Measurements from ENCODE around the gene GEMIN5.
"Not testable (repeated sequence)": the region's sequence is repeated elsewhere in the genome, so short reads cannot be mapped to it uniquely, and the experiment has no call there.

The GEMIN5 gene

GRCh38 chr5:154940375-154940771, 2.4 kb upstream of the GEMIN5 start:
- no peak for DNase-seq

DNA sequence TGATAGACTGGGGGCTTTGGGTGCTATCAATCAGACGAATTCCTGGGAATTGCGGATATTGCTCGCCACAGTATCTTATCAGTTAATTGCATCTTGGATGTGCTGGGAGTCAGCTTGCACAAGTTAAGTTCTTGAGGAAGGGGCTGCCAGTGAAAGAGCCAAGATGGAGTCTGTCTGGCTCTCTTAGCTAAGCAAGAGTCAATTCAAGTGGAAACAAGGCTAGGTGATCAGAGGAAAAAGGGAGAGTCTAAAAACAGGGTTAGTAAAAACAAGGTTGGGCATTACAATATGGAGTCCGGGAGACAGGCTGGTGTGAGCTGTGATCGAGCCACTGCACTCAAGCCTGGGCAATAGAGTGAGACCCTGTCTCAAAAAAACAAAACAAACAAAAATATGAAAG, 1.4 kb upstream of the GEMIN5 start:
- DNase-seq, result not testable (repeated sequence)

- DNase-seq, result no peak
Measured at GRCh38 chr5:154937186-154937717, 759 bp downstream of the GEMIN5 start.

DNA sequence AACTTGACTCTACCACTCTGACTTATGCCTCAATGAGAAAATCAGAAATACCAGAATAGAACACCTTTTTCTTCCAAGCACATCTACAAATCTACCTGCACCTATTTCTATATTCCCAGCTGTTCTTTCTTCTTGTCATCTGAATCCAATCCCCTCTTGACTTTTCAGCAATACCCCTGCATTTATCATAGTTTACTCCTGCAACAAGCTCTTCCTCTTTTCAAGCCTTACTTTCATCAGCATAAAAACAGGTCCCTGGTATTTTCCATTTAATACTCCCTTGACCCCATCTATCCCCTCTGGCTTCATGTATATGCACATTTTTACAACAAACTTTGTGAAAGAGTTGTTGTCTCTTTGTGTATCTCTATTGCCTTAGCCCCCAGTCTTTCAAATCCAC, 3.1 kb downstream of the GEMIN5 start:
- no peak for DNase-seq

DNA sequence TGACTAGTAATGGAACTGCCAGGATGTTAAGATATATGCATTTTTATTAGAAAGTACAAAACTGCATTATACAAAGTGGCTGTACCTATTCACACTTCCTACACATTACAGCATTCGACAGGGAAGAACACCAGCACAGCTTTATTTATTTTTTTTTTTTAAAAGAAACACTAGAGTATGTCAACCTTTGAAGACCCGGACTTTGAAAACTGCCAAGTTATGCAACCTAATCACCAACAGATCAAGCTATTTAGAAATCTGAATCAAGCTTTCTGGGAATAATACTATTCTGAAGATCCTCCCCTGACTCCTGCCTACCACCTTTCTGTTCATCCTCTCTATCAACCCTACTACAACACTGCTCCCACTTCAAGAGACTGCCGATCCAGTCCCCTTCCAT, 4.5 kb downstream of the GEMIN5 start:
- DNase-seq, result no peak

GRCh38 chr5:154923441-154924430, 14.3 kb downstream of the GEMIN5 start:
- no peak for DNase-seq

DNA sequence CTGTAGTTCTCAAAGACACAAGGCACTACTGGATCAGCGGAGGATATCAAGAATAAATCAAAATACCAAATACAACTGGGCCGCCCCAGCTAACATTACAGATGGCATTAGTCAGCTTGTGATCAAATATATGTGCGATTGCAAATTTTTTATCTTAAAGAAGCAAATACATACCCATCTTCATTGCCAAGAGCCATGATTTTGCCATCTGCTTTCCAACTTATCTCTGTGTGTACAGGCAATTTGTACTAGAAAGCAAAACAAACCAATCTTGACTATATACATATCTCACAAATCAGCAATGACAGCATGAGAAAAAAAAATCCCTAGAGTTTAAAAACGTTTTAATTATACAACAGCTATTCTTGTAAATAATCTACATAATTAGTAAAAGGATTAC, 20.3 kb downstream of the GEMIN5 start:
- DNase-seq, result no peak

DNA sequence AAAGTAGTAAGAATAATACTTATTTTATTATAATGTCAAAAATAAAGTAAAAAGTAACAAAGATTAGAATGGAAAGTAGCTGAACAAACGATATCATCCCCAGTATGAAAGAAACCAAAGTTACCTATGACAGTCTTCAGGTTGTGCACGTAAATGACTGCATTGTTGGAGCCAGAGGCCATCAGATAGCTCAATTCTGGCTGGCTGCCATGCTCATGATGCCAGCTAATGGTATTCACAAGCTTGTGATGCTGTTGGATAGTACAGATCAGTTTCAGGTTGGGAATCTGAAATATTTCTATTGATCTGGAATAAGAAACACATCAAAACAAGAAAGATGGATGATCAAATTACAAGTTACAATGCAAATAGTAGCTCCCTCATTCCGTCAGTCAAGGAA, 21.1 kb downstream of the GEMIN5 start:
- DNase-seq, result no peak

DNA sequence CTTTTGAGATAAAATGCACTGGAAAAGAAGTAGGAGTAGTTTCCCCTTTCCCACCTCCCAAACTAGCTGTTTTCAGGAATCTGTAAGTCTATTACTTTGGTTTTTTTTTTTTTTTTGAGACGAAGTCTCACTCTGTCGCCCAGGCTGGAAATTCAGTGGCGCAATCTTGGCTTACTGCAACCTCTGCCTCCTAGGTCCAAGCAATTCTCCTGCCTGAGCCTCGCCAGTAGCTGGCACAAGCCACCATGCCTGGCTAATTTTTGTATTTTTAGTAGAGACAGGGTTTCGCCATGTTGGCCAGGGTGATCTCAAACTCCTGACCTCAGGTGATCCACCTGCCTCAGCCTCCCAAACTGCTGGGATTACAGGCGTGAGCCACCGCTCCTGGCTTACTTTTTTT, 32.4 kb downstream of the GEMIN5 start:
- DNase-seq, result not testable (repeated sequence)

DNA sequence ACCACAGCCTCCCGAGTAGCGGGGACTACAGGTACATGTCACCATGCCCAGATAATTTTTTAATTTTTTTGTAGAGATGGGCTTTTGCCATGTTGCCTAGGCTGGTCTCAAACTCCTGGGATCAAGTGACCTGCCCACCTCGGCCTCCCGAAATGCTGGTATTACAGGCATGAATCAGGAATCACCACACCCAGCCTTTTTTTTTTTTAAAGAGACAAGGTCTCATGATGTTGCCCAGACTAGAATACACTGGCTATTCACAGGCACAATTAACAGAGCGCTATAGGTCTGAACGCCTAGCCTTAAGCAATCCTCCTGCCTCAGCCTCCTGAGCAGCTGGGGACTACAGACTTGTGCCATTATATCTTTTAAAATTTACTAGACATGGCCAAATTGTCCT, 36.1 kb downstream of the GEMIN5 start:
- no peak for DNase-seq

DNA sequence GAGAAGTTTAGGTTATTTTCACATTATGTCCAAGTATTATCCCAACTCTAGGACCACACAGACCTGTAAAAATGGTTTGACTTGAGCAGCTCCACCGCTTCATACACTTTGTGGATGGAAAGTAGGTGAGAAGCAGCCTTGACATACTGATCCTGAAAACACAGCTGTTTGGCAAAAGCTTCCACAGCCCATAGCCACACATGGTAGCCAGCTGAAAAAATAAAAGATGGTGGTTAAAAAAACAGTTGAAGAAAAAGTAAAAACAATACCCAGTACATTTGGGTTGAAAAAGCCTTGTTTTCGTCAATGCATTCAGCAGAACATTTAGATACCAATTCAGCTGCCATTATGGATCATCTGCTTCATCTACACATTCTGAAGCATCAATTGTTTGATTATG, 36.7 kb downstream of the GEMIN5 start:
- no peak for DNase-seq

DNA sequence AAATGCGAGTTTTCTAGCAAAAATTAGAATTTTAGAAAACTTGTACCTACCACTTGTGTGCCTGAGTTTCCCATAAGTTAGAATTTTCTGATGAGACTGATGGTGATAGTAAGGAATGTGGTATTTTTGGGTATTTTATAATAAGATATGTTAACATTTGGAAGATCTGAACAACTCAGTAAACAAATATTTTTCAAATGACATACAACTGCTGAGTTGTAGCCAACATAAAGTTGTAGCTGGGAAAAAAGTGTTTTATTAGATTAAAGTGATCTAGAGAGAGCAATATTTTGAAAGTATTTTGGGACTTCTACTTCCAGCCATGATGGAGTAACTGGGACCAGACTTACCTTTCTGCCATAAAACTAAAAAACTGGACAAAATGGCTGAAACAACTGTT, 37.9 kb downstream of the GEMIN5 start:
- DNase-seq, result no peak

GRCh38 chr5:154899151-154899816, 38.7 kb downstream of the GEMIN5 start:
- DNase-seq, result no peak

DNA sequence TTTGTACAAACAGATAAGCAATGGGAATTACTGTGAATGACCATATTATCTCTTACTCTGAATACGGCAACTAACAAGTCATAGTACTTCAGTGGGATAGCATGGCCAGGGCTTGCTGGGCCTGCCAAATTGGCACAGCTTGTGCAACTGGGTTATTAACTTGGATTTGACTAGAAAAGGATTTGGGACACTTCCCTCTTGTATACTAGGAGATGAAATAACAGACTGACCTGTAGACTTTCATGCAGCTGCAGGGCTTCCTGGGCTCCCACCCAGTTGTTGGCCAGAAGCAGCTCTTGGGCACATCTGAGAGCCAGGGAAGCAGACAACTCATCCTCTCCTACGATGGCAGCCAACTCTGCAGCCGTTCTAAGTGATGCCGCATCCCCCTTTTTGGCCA, 39.8 kb downstream of the GEMIN5 start:
- no peak for DNase-seq

- no peak for DNase-seq
Measured at GRCh38 chr5:154896562-154897165, 41.3 kb downstream of the GEMIN5 start.

GRCh38 chr5:154895606-154896561, 42.1 kb downstream of the GEMIN5 start:
- DNase-seq, result no peak

DNA sequence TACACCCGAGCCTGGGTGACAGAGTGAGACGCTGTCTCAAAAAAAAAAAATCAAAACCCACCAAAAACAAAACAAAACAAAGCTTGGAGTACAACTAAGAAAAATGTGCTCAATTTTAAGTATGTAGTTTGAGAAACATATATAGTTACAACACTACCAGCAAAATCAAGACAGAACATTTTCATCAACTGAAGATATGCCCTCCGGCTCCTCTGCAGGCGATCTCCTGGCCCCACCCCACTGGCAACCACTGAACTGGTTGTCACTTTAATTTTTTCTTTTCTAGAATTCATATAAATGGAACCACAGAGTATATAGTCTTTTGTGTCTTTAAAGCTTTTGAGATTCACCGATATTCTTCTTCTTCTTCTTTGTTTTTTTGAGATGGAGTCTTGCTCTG, 44.6 kb downstream of the GEMIN5 start:
- no peak for DNase-seq

DNA sequence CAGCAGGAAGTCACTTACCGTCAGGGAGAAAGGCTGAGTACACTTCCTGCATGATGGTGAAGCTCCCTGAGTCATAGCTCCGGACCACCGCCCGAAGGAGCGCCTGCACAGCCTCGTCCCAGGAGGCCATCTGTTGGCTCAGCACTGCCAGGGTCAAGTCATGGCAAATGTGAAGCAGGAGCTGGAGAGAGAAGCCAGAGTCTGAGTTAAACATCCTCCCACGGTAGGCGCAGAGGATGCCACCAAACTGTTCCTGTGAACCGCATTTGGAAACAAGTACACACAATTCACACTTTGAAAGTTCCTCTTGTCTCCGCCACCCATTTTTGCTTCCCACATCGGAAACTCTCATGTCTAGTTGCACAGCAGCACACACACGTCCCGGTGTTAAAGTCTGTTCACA, 45.6 kb downstream of the GEMIN5 start:
- no peak for DNase-seq

GRCh38 chr5:154885439-154885838, 52.6 kb downstream of the GEMIN5 start:
- DNase-seq, result peak; percentile 46

GRCh38 chr5:154884424-154884823, 53.6 kb downstream of the GEMIN5 start:
- DNase-seq, result no peak

GRCh38 chr5:154881986-154882385, 56.0 kb downstream of the GEMIN5 start:
- no peak for DNase-seq

DNA sequence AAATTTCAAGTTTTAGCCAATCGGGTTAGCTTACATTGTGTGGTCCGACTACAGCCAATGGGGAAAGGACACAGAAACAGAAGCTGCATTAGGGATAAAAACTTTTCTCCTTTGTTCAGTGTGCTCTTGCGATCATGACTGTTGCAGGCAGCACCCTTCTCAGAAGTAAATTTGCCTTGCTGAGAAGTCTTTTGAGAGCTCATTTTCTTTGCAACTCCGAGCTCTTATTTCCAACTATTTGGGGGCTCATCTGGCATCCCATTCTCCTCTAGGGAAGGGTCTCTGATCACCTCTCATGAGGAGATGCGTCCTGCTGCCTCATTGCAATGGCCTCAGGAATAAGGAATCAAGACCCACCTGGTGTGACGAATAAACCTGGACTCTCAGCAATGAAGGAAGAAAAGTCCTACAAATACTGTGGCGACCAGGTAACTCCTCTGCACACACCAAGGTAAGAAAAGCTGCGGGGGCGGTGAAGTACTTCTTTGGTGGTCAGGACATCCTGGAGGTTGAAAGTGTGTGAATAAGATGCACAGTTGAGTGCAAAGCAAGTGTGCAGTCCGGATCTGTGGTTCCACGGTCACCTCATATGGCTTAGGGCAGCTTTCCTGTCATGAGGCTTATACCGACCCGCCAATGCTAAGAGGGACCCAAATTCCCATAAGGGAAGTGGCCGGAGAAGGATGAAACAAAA, 59.2 kb downstream of the GEMIN5 start:
- DNase-seq, result no peak
